ENCODE results near the gene TMEM184B.

- TF ChIP-seq CTCF (IDR thresholded peaks at IDR 0.05) (no peak), POLR2A (IDR thresholded peaks at IDR 0.05) (no peak)
Observed at GRCh38 chr22:38187413-38188212, 85.2 kb downstream of the TMEM184B start.
